Globus pallidus (tissue), 1 donor: ENCODE results near the gene SCARF1.
A peak's percentile ranks its signal among the peaks of the same experiment; 100 is the strongest.
"Not testable (repeated sequence)": the region's sequence is repeated elsewhere in the genome, so short reads cannot be mapped to it uniquely, and the experiment has no call there.

Experiments
- DNase-seq: peaks from one replicate; pipeline ENCODE4 v3.0.0-alpha.2; 2015; ENCODE audit warnings: low spot score

Gene SCARF1

GRCh38 chr17:1645207-1646171, at the start of gene SCARF1:
SCARF1 (minus strand) TSS chr17:1645732; CDS start chr17:1645697, 35 bp downstream.
- DNase-seq, result no peak

- no peak for DNase-seq
Observed at GRCh38 chr17:1693339-1693738, 47.8 kb upstream of the SCARF1 start.

GRCh38 chr17:1690544-1691221, 45.2 kb upstream of the SCARF1 start:
- no peak for DNase-seq

- DNase-seq, result not testable (repeated sequence)
Observed at GRCh38 chr17:1688405-1688804, 42.9 kb upstream of the SCARF1 start.

GRCh38 chr17:1686086-1686485, 40.6 kb upstream of the SCARF1 start:
- DNase-seq, result no peak

- peak; percentile 97 for DNase-seq
Observed at GRCh38 chr17:1684378-1685189, 39.1 kb upstream of the SCARF1 start, which contains the start of gene PRPF8. PRPF8 (minus strand) TSS chr17:1684867; CDS start chr17:1684571, 296 bp downstream.

- DNase-seq, result peak; percentile 11
Observed at GRCh38 chr17:1683459-1683858, 37.9 kb upstream of the SCARF1 start.

- DNase-seq, result no peak
Observed at GRCh38 chr17:1676401-1676800, 30.9 kb upstream of the SCARF1 start.

- DNase-seq, result no peak
Observed at GRCh38 chr17:1673041-1673785, 27.7 kb upstream of the SCARF1 start.

GRCh38 chr17:1663934-1664333, 18.4 kb upstream of the SCARF1 start:
- DNase-seq, result not testable (repeated sequence)

- DNase-seq, result no peak
Observed at GRCh38 chr17:1661045-1661444, 15.5 kb upstream of the SCARF1 start.

GRCh38 chr17:1658100-1658499, 12.6 kb upstream of the SCARF1 start:
- no peak for DNase-seq

- no peak for DNase-seq
Observed at GRCh38 chr17:1653735-1654134, 8.2 kb upstream of the SCARF1 start.

GRCh38 chr17:1652794-1653193, 7.3 kb upstream of the SCARF1 start:
- DNase-seq, result not testable (repeated sequence)

- no peak for DNase-seq
Observed at GRCh38 chr17:1651559-1651844, 6.0 kb upstream of the SCARF1 start.

- no peak for DNase-seq
Observed at GRCh38 chr17:1650731-1651558, 5.4 kb upstream of the SCARF1 start.

- no peak for DNase-seq
Observed at GRCh38 chr17:1649844-1650501, 4.4 kb upstream of the SCARF1 start, which contains the start of gene RILP. RILP (minus strand) TSS chr17:1649866; CDS start chr17:1649804, 62 bp downstream.

- peak; percentile 96 for DNase-seq
Observed at GRCh38 chr17:1648963-1649843, 3.7 kb upstream of the SCARF1 start.
